RWPE2 (cell line): ENCODE measurements around the gene ATRAID.

Source experiments
- ATAC-seq: fragments of 200-7000 bp; cut with Tn5 transposase; 3 replicates; pipeline ENCODE4 v1.9.1; 2021; ENCODE audit warnings: low read depth
- DNase-seq: peaks from one replicate; pipeline ENCODE4 v3.0.0-alpha.2; 2020; ENCODE audit warnings: low spot score
- H3K27ac ChIP-seq: fragments of 450-650 bp; 2 replicates; pipeline ENCODE4 v1.5.1; 2017; ENCODE audit warnings: mild to moderate bottlenecking; ENCODE audit not compliant: poor library complexity, severe bottlenecking
- H3K27me3 ChIP-seq: fragments of 250-450 bp; sonication (Bioruptor Pico); 2 replicates; pipeline ENCODE4 v1.5.1; 2021; ENCODE audit warnings: mild to moderate bottlenecking, moderate library complexity; ENCODE audit not compliant: insufficient read depth, poor library complexity, severe bottlenecking
- H3K36me3 ChIP-seq: fragments of 250-450 bp; sonication (Bioruptor Pico); 2 replicates; pipeline ENCODE4 v1.5.1; 2020; ENCODE audit warnings: low read depth, mild to moderate bottlenecking, moderate library complexity
- H3K4me1 ChIP-seq: fragments of 250-450 bp; sonication (Bioruptor Pico); 2 replicates; pipeline ENCODE4 v1.5.1; 2021; ENCODE audit warnings: mild to moderate bottlenecking, moderate library complexity; ENCODE audit not compliant: insufficient read depth, poor library complexity, severe bottlenecking
- H3K4me3 ChIP-seq: fragments of 250-450 bp; sonication (Bioruptor Pico); 2 replicates; pipeline ENCODE4 v1.5.1; 2021; ENCODE audit warnings: mild to moderate bottlenecking, moderate library complexity; ENCODE audit not compliant: severe bottlenecking
- H3K9me3 ChIP-seq: fragments of 250-450 bp; sonication (Bioruptor Pico); 2 replicates; pipeline ENCODE4 v1.5.1; 2021; ENCODE audit warnings: mild to moderate bottlenecking, moderate library complexity; ENCODE audit not compliant: severe bottlenecking
- CTCF ChIP-seq: fragments of 450-650 bp; IDR thresholded peaks from one replicate; pipeline ENCODE4 v1.5.1; 2017; ENCODE audit warnings: mild to moderate bottlenecking, moderate library complexity; ENCODE audit not compliant: poor library complexity, severe bottlenecking

ATRAID gene

GRCh38 chr2:27245116-27245515 lies 33.3 kb downstream of the ATRAID start:
- Histone ChIP-seq H3K4me3 (no peak overlapping the region), H3K4me1 (no peaks in the 10 kb centered on the region), H3K9me3 (no peaks in the 10 kb centered on the region), H3K27me3 (no peaks in the 10 kb centered on the region), H3K36me3 (peaks cover 38% of the 10 kb centered on the region), H3K27ac (no peak overlapping the region)
- ATAC-seq: no peak
- no peak for DNase-seq
- TF ChIP-seq CTCF: no peak

GRCh38 chr2:27245626-27246025 lies 33.8 kb downstream of the ATRAID start:
- H3K4me1 ChIP-seq: no peaks in the 10 kb centered on the region
- no peak for TF ChIP-seq CTCF
- no peak overlapping the region for H3K4me3 ChIP-seq
- H3K27me3 ChIP-seq: no peaks in the 10 kb centered on the region
- H3K27ac ChIP-seq: no peak overlapping the region
- DNase-seq (no peak), ATAC-seq (no peak)
- no peaks in the 10 kb centered on the region for H3K9me3 ChIP-seq
- peaks cover 33% of the 10 kb centered on the region for H3K36me3 ChIP-seq

GRCh38 chr2:27247893-27248292 lies 36.1 kb downstream of the ATRAID start:
- Histone ChIP-seq H3K9me3 (no peaks in the 10 kb centered on the region), H3K27me3 (no peaks in the 10 kb centered on the region), H3K4me3 (no peak overlapping the region), H3K4me1 (no peaks in the 10 kb centered on the region), H3K36me3 (peaks cover 13% of the 10 kb centered on the region), H3K27ac (no peak overlapping the region)
- DNase-seq: no peak
- no peak for TF ChIP-seq CTCF
- no peak for ATAC-seq

- no peaks in the 10 kb centered on the region for H3K4me1 ChIP-seq
- H3K4me3 ChIP-seq: no peak overlapping the region
- ATAC-seq: peak; percentile 22; the same call in 2 of the 3 replicates
- no peak for TF ChIP-seq CTCF
- H3K9me3 ChIP-seq: no peaks in the 10 kb centered on the region
- DNase-seq: no peak
- H3K27me3 ChIP-seq: no peaks in the 10 kb centered on the region
- H3K36me3 ChIP-seq: no peaks in the 10 kb centered on the region
- H3K27ac ChIP-seq: no peak overlapping the region
Observed at GRCh38 chr2:27249159-27249890, 37.5 kb downstream of the ATRAID start.
